HG02642 (cell line): ENCODE measurements around the gene RXRA.

Experiments
- ATAC-seq: cut with Tn5 transposase; IDR thresholded peaks from one replicate; pipeline ENCODE4 v1.9.1; 2021; ENCODE audit warnings: mild to moderate bottlenecking; ENCODE audit not compliant: unreplicated experiment, poor library complexity

The RXRA gene

GRCh38 chr9:134321531-134321930 is 4.7 kb upstream of the RXRA start:
- ATAC-seq = no peak

GRCh38 chr9:134321946-134322741 is 4.1 kb upstream of the RXRA start:
- ATAC-seq = no peak

GRCh38 chr9:134322781-134323241 is 3.4 kb upstream of the RXRA start:
- no peak for ATAC-seq

- ATAC-seq = no peak
Measured at GRCh38 chr9:134323741-134324358, 2.4 kb upstream of the RXRA start.

GRCh38 chr9:134324359-134325095 is 1.7 kb upstream of the RXRA start:
- ATAC-seq = no peak

GRCh38 chr9:134325096-134325812 is 1.0 kb upstream of the RXRA start:
- ATAC-seq = no peak

- ATAC-seq = no peak
Measured at GRCh38 chr9:134326724-134327601, 708 bp downstream of the RXRA start.

GRCh38 chr9:134327671-134328231 is 1.5 kb downstream of the RXRA start:
- no peak for ATAC-seq

GRCh38 chr9:134328341-134328840 is 2.1 kb downstream of the RXRA start:
- ATAC-seq = no peak

- ATAC-seq = no peak
Measured at GRCh38 chr9:134328841-134329575, 2.8 kb downstream of the RXRA start.

GRCh38 chr9:134329576-134329855 is 3.3 kb downstream of the RXRA start:
- ATAC-seq = no peak

GRCh38 chr9:134329886-134330285 is 3.6 kb downstream of the RXRA start:
- ATAC-seq = no peak

GRCh38 chr9:134330590-134330989 is 4.3 kb downstream of the RXRA start:
- no peak for ATAC-seq

- no peak for ATAC-seq
Measured at GRCh38 chr9:134331186-134332025, 5.2 kb downstream of the RXRA start.

GRCh38 chr9:134332266-134332665 is 6.0 kb downstream of the RXRA start:
- ATAC-seq = no peak

- no peak for ATAC-seq
Measured at GRCh38 chr9:134332841-134333233, 6.6 kb downstream of the RXRA start.

- no peak for ATAC-seq
Measured at GRCh38 chr9:134333234-134333873, 7.1 kb downstream of the RXRA start.
